HepG2 (cell line): ENCODE data around the gene KIN. TPM values are rescaled to one million over a fixed set of nuclear protein-coding genes. Genes with fewer than 3 reads are reported as not detected.

Experiments
- AGO1 ChIP-seq: fragments of 200-400 bp; formaldehyde crosslinking; IDR thresholded peaks from 2 replicates; pipeline ENCODE4 v1.6.1; 2017; ENCODE audit warnings: mild to moderate bottlenecking, low read depth, low read length, moderate library complexity; ENCODE audit not compliant: poor library complexity, severe bottlenecking
- CEBPG ChIP-seq: IDR thresholded peaks from 2 replicates; pipeline ENCODE4 v1.6.1; 2016
- ETV6 ChIP-seq: sonication (generic); formaldehyde crosslinking; conservative IDR thresholded peaks from 2 replicates; pipeline ENCODE4 v1.4.0; 2020; ENCODE audit warnings: missing genetic modification reagents
- GZF1 ChIP-seq: sonication (generic); formaldehyde crosslinking; IDR thresholded peaks from 2 replicates; pipeline ENCODE4 v1.5.1; 2020; ENCODE audit warnings: mild to moderate bottlenecking, missing genetic modification reagents
- HDAC2 ChIP-seq: sonication (generic); formaldehyde crosslinking; IDR thresholded peaks from 2 replicates; pipeline ENCODE4 v1.4.0; 2020; ENCODE audit warnings: missing genetic modification reagents
- KAT7 ChIP-seq: IDR thresholded peaks from 2 replicates; pipeline ENCODE4 v1.6.1; 2018; ENCODE audit warnings: borderline replicate concordance, missing compliant biosample characterization
- KAT8 ChIP-seq: IDR thresholded peaks from 2 replicates; pipeline ENCODE4 v1.6.1; 2016; ENCODE audit warnings: missing genetic modification reagents, missing compliant biosample characterization
- KDM5A ChIP-seq: fragments of 200-600 bp; sonication (generic); IDR thresholded peaks from 2 replicates; pipeline ENCODE4 v1.7.0; 2018; ENCODE audit warnings: antibody characterized with exemption, mild to moderate bottlenecking, low read length, borderline replicate concordance
- KDM6A ChIP-seq: IDR thresholded peaks from 2 replicates; pipeline ENCODE4 v1.6.1; 2016; ENCODE audit warnings: low read depth
- KLF16 ChIP-seq, 2 experiments: sonication (generic) in 1 of 2; formaldehyde crosslinking in 1 of 2; IDR thresholded peaks; 2 replicates each; pipeline versions ENCODE4 v1.6.1 to v1.8.0; 2016 to 2023; ENCODE audit warnings: missing genetic modification reagents in 2 of 2, missing compliant biosample characterization in 1 of 2
- NFIC ChIP-seq: IDR thresholded peaks from 2 replicates; pipeline ENCODE4 v1.6.1; 2012; ENCODE audit warnings: mild to moderate bottlenecking, low read length, inconsistent platforms
- NPAS2 ChIP-seq: sonication (generic); formaldehyde crosslinking; IDR thresholded peaks from 2 replicates; pipeline ENCODE4 v1.8.0; 2022; ENCODE audit warnings: mild to moderate bottlenecking, missing genetic modification reagents, borderline replicate concordance
- RCOR2 ChIP-seq: IDR thresholded peaks from 2 replicates; pipeline ENCODE4 v1.6.1; 2016; ENCODE audit warnings: missing biosample characterization, missing genetic modification reagents
- REL ChIP-seq: sonication (generic); formaldehyde crosslinking; conservative IDR thresholded peaks from 2 replicates; pipeline ENCODE4 v1.8.0; 2022; ENCODE audit warnings: mild to moderate bottlenecking, missing genetic modification reagents, moderate library complexity
- RFXANK ChIP-seq: IDR thresholded peaks from 2 replicates; pipeline ENCODE4 v1.6.1; 2016
- RNF219 ChIP-seq: sonication (generic); formaldehyde crosslinking; IDR thresholded peaks from 2 replicates; pipeline ENCODE4 v1.5.0; 2020; ENCODE audit warnings: mild to moderate bottlenecking, missing genetic modification reagents
- ZBTB39 ChIP-seq: sonication (generic); formaldehyde crosslinking; IDR thresholded peaks from 2 replicates; pipeline ENCODE4 v1.5.0; 2020; ENCODE audit warnings: missing genetic modification reagents
- ZNF343 ChIP-seq: sonication (generic); formaldehyde crosslinking; IDR thresholded peaks from 2 replicates; pipeline ENCODE4 v1.4.0; 2020; ENCODE audit warnings: mild to moderate bottlenecking, missing genetic modification reagents
- ZNF547 ChIP-seq: sonication (generic); formaldehyde crosslinking; IDR thresholded peaks from 2 replicates; pipeline ENCODE4 v1.5.1; 2020; ENCODE audit warnings: mild to moderate bottlenecking, missing genetic modification reagents
- ZNF552 ChIP-seq: sonication (generic); formaldehyde crosslinking; IDR thresholded peaks from 2 replicates; pipeline ENCODE4 v1.9.0; 2022; ENCODE audit warnings: missing genetic modification reagents, mild to moderate bottlenecking, borderline replicate concordance
- ZNF609 ChIP-seq: sonication (generic); formaldehyde crosslinking; IDR thresholded peaks from 2 replicates; pipeline ENCODE4 v1.4.0; 2020; ENCODE audit warnings: mild to moderate bottlenecking, missing genetic modification reagents, borderline replicate concordance
- ZNF614 ChIP-seq: IDR thresholded peaks from 2 replicates; pipeline ENCODE4 v1.6.1; 2018; ENCODE audit warnings: missing biosample characterization, missing genetic modification reagents, inconsistent platforms, borderline replicate concordance
- ZNF83 ChIP-seq: sonication (generic); formaldehyde crosslinking; IDR thresholded peaks from 2 replicates; pipeline ENCODE4 v1.4.0; 2020; ENCODE audit warnings: missing genetic modification reagents, mild to moderate bottlenecking, borderline replicate concordance
- ZSCAN20 ChIP-seq: sonication (generic); formaldehyde crosslinking; IDR thresholded peaks from 2 replicates; pipeline ENCODE4 v1.4.0; 2020; ENCODE audit warnings: missing genetic modification reagents, mild to moderate bottlenecking, borderline replicate concordance
- polyA plus RNA-seq, 8 experiments: library from polyadenylated mRNA; depleted of rRNA in 3 of 8; stranded (reverse) in 7 of 8; unstranded in 1 of 8; fragments of >200 nt; fragmentation: Illumina TruSeq in 4 of 8; extraction: Trizol in 4 of 8; gene quantifications; 2 replicates each; pipeline versions ENCODE4 v1.2.1 to v1.2.3, GENCODE V29; 2011 to 2016; ENCODE audit warnings: low read depth in 4 of 8, missing spikeins in 1 of 8, mixed read lengths in 1 of 8; ENCODE audit not compliant: insufficient read depth in 1 of 8
- total RNA-seq, 5 experiments: library from RNA; depleted of rRNA; stranded (reverse); fragments of >200 nt; fragmentation: Illumina TruSeq; extraction: Trizol; gene quantifications; 2 replicates each; pipeline ENCODE4 v1.2.3, GENCODE V29; 2016; ENCODE audit warnings: low read depth in 1 of 5

KIN gene
- total and polyA plus RNA-seq, 2 of the 13 experiments (the other 11 are each of a cell fraction or from before 2014, with no cell fraction given): 4.9 to 23.2 TPM

GRCh38 chr10:7707102-7707501 lies 80.7 kb downstream of the KIN start (continued):
- TF ChIP-seq NPAS2 (CRISPR knock-in tag): no peak
- TF ChIP-seq RCOR2: peak; percentile 84
- no peak for TF ChIP-seq ZSCAN20 (CRISPR knock-in tag)
- TF ChIP-seq HDAC2 (CRISPR knock-in tag): peak; percentile 84; the same call in 1 of the 2 replicates
- 0 out of 2 replicates have a peak, but pooled peaks have one; percentile 19 for TF ChIP-seq ZBTB39 (CRISPR knock-in tag)
- TF ChIP-seq REL: no peak
- TF ChIP-seq KDM5A: 0 out of 2 replicates have a peak, but pooled peaks have one; percentile 12
- TF ChIP-seq AGO1: no peak
- peak; percentile 63 for TF ChIP-seq KDM6A (CRISPR knock-in tag)
- TF ChIP-seq ZNF83 (CRISPR knock-in tag): no peak
- no peak for TF ChIP-seq ETV6 (CRISPR knock-in tag)
- TF ChIP-seq RFXANK (CRISPR knock-in tag): peak; percentile 64; the same call in 1 of the 2 replicates
- TF ChIP-seq ZNF552 (CRISPR knock-in tag): no peak
- peak; percentile 34; the same call in 1 of the 2 replicates for TF ChIP-seq KAT7 (CRISPR knock-in tag)
- peak in 1 of 2 experiments; percentile 89; a peak in 2 of 4 replicates for TF ChIP-seq KLF16 (CRISPR knock-in tag; IDR thresholded peaks at IDR 0.05)
- TF ChIP-seq KAT8 (CRISPR knock-in tag): peak; percentile 69
- TF ChIP-seq ZNF343 (CRISPR knock-in tag): no peak
- no peak for TF ChIP-seq RNF219 (CRISPR knock-in tag)
- 0 out of 2 replicates have a peak, but pooled peaks have one; percentile 28 for TF ChIP-seq ZNF614 (CRISPR knock-in tag)
- TF ChIP-seq GZF1 (CRISPR knock-in tag): no peak
- peak; percentile 97 for TF ChIP-seq CEBPG (CRISPR knock-in tag)
- no peak for TF ChIP-seq ZNF547 (CRISPR knock-in tag)
- TF ChIP-seq ZNF609 (CRISPR knock-in tag): peak; percentile 92
- peak; percentile 97 for TF ChIP-seq NFIC
